ENCODE measurements around the gene FAM167B. TPM values are rescaled to one million over a fixed set of nuclear protein-coding genes. Genes with fewer than 3 reads are reported as not detected.
"Not testable (repeated sequence)": the region's sequence is repeated elsewhere in the genome, so short reads cannot be mapped to it uniquely, and the experiment has no call there.

The FAM167B gene
- total RNA-seq, 1 donor from 2014 or later, result 7.9 TPM

- Histone ChIP-seq H3K4me3 (no peak overlapping the region), H3K27ac (replicated peaks) (no peak overlapping the region)
- intact Hi-C loops (cut with micrococcal nuclease), result no loop called here
These were observed 9.6 kb downstream of the FAM167B start for GRCh38 chr1:32256473-32257226.

GRCh38 chr1:32257227-32257508 lies 10.1 kb downstream of the FAM167B start:
- Histone ChIP-seq H3K9me3 (replicated peaks) (no peaks in the 10 kb centered on the region), H3K27me3 (ENCODE audit: low read depth) (no peaks in the 10 kb centered on the region), H3K4me3 (no peak overlapping the region), H3K27ac (replicated peaks) (no peak overlapping the region), H3K36me3 (no peaks in the 10 kb centered on the region), H3K4me1 (peaks cover 10% of the 10 kb centered on the region)
- TF ChIP-seq CTCF (IDR thresholded peaks at IDR 0.05; ENCODE audit: borderline replicate concordance), result no peak
- no peak for DNase-seq
- intact Hi-C loops (cut with micrococcal nuclease), result no loop called here

More at GRCh38 chr1:32256473-32257226, 9.6 kb downstream of the FAM167B start:
- Histone ChIP-seq H3K9me3 (replicated peaks) (no peaks in the 10 kb centered on the region), H3K36me3 (no peaks in the 10 kb centered on the region), H3K4me1 (peaks cover 15% of the 10 kb centered on the region), H3K27me3 (ENCODE audit: low read depth) (no peaks in the 10 kb centered on the region)
- no peak for DNase-seq
- no peak for TF ChIP-seq CTCF (IDR thresholded peaks at IDR 0.05; ENCODE audit: borderline replicate concordance)

GRCh38 chr1:32263236-32263593 lies 16.2 kb downstream of the FAM167B start:
- H3K4me1 ChIP-seq; H3K27me3 ChIP-seq (ENCODE audit: low read depth); intact Hi-C loops (cut with micrococcal nuclease); DNase-seq; H3K36me3 ChIP-seq; H3K27ac ChIP-seq (replicated peaks); H3K9me3 ChIP-seq (replicated peaks); H3K4me3 ChIP-seq: not testable (repeated sequence)

GRCh38 chr1:32263744-32264143 lies 16.7 kb downstream of the FAM167B start:
- TF ChIP-seq CTCF (IDR thresholded peaks at IDR 0.05; ENCODE audit: borderline replicate concordance), result no peak
- no peak for DNase-seq
- Histone ChIP-seq H3K36me3 (no peaks in the 10 kb centered on the region), H3K9me3 (replicated peaks) (no peaks in the 10 kb centered on the region), H3K27ac (replicated peaks) (no peak overlapping the region), H3K4me1 (peaks cover 3% of the 10 kb centered on the region), H3K27me3 (ENCODE audit: low read depth) (no peaks in the 10 kb centered on the region), H3K4me3 (no peak overlapping the region)
- intact Hi-C loops (cut with micrococcal nuclease), result no loop called here

GRCh38 chr1:32265846-32266245 lies 18.8 kb downstream of the FAM167B start:
- Histone ChIP-seq H3K27ac (replicated peaks) (no peak overlapping the region), H3K36me3 (no peaks in the 10 kb centered on the region), H3K4me3 (no peak overlapping the region), H3K4me1 (peaks cover 3% of the 10 kb centered on the region), H3K27me3 (ENCODE audit: low read depth) (peaks cover 2% of the 10 kb centered on the region), H3K9me3 (replicated peaks) (no peaks in the 10 kb centered on the region)
- DNase-seq, result no peak
- TF ChIP-seq CTCF (IDR thresholded peaks at IDR 0.05; ENCODE audit: borderline replicate concordance), result no peak
- intact Hi-C loops (cut with micrococcal nuclease), result no loop called here

- H3K9me3 ChIP-seq (replicated peaks), result no peaks in the 10 kb centered on the region
- no peaks in the 10 kb centered on the region for H3K36me3 ChIP-seq
- H3K27ac ChIP-seq (replicated peaks), result no peak overlapping the region
- DNase-seq, result no peak
- intact Hi-C loops (cut with micrococcal nuclease), result no loop called here
- peaks cover 14% of the 10 kb centered on the region for H3K27me3 ChIP-seq (ENCODE audit: low read depth)
- TF ChIP-seq CTCF (IDR thresholded peaks at IDR 0.05; ENCODE audit: borderline replicate concordance), result no peak
- H3K4me1 ChIP-seq, result peaks cover 3% of the 10 kb centered on the region
- no peak overlapping the region for H3K4me3 ChIP-seq
These were observed 20.0 kb downstream of the FAM167B start for GRCh38 chr1:32266921-32267591.

Data from left ventricle myocardium inferior (tissue), 1 donor.